SKM-1 treated with dmso at 0.1 percent for 144 hours (cell line): ENCODE measurements around the gene CCR3.
A peak's percentile ranks its signal among the peaks of the same experiment; 100 is the strongest.

ENCODE experiments used
- DNase-seq: peaks from one replicate; lab custom pipeline; 2025; ENCODE audit not compliant: unreplicated experiment; lab: John Stamatoyannopoulos, UW

The CCR3 gene

GRCh38 chr3:46270474-46270873 lies 28.2 kb downstream of the CCR3 start:
- no peak for DNase-seq

DNA sequence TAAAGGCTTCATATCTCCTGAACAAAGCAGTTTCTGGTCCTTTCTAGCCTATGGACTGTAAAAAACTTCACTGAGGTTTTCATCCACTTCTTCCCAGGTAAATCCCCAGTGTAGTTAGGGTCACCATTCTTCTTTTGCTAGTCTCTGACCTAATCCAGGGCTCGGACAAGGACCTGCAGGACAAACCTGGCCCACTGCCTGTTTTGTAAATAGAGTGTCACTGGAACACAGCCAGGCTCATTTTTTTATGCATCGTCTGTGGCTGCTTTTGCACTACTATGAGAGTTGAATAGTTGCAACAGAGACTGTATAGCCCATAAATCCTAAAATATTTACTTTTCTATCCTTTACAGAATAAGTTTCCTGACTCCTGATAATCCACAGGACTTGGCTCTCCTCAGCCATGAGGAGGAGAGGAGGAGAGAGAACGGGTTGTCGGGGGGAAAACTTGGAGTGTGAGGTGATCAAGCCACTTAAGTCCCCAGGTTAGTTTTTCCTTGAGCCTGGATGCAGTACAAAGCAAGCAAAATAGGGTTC lies 29.0 kb downstream of the CCR3 start:
- DNase-seq: no peak

DNA sequence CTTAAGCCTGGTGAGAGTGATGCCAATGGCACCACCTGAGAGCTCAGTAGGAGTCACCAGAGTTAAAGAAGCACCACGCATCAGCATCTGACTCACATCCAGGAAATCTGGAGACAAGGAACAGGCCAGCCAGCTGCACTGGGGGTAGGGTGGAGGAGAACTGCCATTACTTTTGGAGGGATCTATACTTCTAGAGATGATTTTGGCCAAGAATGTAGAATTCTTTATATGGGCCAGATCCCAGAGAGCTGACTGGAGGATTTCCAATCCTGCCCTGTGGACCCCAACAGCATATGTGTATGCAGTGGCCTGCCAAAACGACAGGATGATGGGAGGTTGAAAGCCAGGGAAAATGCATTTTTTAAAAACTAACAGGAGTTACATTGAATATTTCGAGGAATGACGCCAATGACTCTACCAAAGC lies 29.8 kb downstream of the CCR3 start:
- DNase-seq: no peak

GRCh38 chr3:46276497-46277099 lies 34.3 kb downstream of the CCR3 start:
- peak; percentile 60 for DNase-seq

DNA sequence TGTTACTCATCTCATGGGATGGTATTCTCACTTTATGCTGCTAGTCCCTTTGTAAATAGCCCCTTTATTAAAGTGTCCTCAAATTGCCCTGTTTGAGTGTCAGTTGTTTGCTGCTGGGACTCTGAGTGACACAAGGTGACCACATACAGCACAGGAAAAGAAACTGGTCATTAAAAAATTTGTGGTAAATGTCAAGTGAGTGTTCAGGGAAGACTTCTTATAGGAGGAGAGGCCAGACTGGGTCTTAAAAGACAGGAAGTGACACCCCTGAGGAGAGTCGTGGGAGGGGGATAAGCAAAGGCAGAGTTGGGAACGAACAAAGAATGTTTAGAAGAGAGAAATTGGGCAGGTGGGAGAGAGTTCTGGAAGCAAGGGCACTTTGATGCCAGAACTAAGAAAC lies 35.2 kb downstream of the CCR3 start:
- no peak for DNase-seq

- no peak for DNase-seq
These were observed 36.8 kb downstream of the CCR3 start for GRCh38 chr3:46278816-46279672.

DNA sequence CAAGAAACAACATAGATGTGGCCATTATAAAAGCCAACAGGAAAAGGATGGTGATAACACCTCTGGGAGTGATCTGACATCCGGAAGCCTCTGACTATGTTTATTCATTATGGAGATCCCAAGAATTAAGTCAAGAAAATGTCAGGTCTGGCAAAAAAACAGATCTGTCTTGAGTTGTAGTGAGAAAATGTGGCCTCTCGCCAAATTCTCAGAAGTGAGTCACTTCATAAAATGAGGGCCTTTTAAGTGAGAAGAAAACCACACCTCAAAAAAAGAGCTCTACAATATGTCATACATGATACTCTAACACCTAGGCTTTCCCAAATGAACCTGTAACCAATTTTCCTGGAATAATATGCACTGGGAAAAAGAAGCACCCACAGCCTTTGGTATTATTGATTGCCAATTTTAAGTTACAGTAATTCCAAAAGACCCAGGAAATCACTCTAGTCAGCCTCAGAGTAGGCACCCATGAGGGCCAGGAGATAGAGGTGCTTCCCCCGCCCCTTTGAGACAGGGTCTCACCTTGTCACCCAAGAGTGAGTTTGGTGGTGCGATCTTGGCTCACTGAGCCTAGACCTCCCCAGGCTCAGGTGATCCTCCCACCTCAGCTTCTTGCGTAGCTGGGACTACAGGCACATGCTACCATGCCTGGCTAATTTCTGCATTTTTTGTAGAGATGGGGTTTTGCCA lies 38.0 kb downstream of the CCR3 start:
- DNase-seq: no peak

DNA sequence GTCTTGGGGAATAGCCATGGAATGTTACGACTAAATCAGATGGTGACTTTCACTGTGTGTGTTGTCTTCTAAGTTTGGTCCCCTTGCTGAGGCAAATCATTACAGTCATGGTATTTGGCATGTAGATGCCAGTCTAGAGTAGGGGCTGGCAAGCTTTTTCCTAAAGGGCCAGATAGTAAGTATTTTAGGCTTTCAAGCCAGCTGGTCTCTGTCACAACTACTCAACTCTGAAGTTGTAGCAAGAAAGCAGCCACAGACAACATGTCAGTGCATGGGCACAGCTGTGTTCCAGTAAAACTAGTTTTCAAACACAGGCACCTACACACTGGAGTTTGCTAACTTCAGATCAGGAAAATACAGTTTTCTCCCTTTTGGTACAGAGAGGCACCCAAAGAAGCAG lies 39.3 kb downstream of the CCR3 start:
- no peak for DNase-seq

DNA sequence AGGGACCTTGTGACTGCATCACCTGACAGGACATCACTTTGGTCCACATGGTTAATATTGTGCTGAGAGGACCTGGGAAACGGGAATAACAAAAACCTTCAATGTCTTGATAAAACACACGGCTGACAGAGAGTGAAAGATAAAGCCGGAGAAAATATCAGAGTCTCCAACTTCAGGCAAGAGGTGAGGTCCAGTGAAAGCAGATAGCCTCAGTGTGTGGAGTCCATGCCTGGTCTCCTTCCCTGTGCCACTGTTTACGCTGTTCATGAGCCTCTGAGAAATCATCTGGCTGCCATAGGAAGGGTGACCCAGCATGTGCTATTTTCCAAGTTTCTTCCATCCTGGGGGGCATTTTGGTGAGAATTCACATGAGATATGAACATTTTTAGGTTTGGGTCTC lies 39.8 kb downstream of the CCR3 start:
- DNase-seq: no peak

GRCh38 chr3:46282696-46283095 lies 40.4 kb downstream of the CCR3 start:
- no peak for DNase-seq

DNA sequence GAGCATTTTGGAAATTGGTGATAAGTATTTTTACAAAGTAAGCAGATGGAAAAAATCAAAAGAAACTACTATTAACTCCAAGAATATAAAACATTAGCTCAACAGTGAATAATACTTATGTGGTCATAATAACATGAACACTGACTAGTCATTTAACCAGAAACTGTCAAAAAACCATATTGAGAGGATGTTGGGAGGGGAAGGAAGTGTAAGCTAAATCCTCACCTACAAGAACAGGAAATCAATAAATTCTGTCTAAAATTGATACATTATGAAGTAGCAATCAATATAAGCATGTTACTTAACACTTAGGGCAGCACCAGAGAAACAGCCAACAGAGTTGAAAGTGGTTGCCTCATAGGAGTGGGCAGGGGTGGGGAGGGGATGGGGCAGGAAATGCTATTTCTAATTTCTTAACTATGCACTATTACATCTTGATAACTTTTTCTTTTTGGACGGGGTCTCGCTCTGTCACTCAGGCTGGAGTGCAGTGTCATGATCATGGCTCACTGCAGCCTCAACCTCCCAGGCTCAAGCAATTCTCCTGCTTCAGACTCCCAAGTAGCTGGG lies 41.7 kb downstream of the CCR3 start:
- no peak for DNase-seq

GRCh38 chr3:46284981-46285683 lies 42.9 kb downstream of the CCR3 start:
- no peak for DNase-seq

GRCh38 chr3:46285931-46286619 lies 43.8 kb downstream of the CCR3 start:
- DNase-seq: no peak

DNA sequence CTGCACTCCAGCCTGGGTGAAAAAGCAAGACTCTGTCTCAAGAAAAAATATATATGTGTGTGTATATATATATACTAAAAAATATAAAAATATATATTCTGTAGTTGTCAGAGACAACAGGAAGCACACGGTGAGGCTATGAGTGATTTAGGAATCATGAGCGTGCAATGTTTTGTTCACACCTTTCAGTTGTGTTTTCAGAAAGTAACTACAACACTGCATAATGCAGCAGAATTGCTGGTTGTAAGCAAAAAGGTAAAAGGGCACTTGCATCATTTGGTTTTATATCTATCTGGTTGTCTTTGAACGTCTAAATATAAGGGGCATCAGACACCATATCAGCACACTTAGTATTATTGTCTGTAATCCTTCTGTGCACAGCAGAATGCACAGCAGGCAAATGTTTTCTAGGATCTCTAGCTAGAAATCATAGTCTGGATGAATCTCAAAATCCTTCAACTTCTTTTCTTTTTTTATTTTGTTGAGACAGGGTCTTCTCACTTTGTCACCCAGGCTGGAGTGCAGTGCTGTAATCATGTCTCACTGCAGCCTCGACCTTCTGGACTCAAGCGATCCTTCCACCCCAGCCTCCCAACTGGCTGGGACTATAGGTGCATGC lies 44.8 kb downstream of the CCR3 start:
- DNase-seq: no peak

- DNase-seq: no peak
These were observed 47.3 kb downstream of the CCR3 start for GRCh38 chr3:46289551-46289950.

- peak; percentile 29 for DNase-seq
These were observed 47.7 kb downstream of the CCR3 start for GRCh38 chr3:46289966-46290365.

DNA sequence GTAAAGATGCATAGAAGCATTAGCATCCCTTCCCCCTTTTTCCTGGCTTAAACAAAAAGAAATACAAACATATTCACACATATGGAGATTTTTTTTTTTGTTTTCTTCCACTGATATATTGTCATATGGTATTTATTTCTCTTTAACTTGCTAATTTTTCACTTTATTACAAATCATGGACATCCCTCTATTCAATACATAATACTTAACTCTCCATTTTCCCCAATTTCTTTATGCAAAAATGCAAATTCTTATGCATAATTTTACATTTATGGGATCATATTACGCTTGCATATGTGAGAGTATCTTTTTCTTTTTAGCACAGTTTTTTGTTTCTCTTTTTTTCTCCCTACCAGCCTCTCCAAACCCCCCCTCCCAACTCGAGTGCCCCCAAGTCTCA lies 48.8 kb downstream of the CCR3 start:
- DNase-seq: no peak

GRCh38 chr3:46293035-46293724 lies 50.9 kb downstream of the CCR3 start:
- no peak for DNase-seq
